ENCODE measurements around the gene VSX2.

The VSX2 gene

GRCh38 chr14:74240794-74241651, 1.8 kb downstream of the VSX2 start:
- Mint-ChIP-seq H3K27ac (no peak overlapping the region), H3K9me3 (no peaks in the 10 kb centered on the region)
- intact Hi-C loops (cut with micrococcal nuclease): no loop called here

GRCh38 chr14:74241652-74242017, 2.4 kb downstream of the VSX2 start:
- Mint-ChIP-seq H3K36me3 (ENCODE audit: low read depth) (no peaks in the 10 kb centered on the region), H3K4me3 (no peak overlapping the region), H3K27ac (no peak overlapping the region)

More at GRCh38 chr14:74240794-74241651, 1.8 kb downstream of the VSX2 start:
- H3K27me3 Mint-ChIP-seq: peaks cover 97% of the 10 kb centered on the region
- peaks cover 23% of the 10 kb centered on the region for H3K4me1 Mint-ChIP-seq (ENCODE audit: low read depth)
- H3K36me3 Mint-ChIP-seq (ENCODE audit: low read depth): no peaks in the 10 kb centered on the region
- peak overlapping the region; percentile 36 for H3K4me3 Mint-ChIP-seq

GRCh38 chr14:74242021-74242779, 3.0 kb downstream of the VSX2 start:
- no peak overlapping the region for H3K4me3 Mint-ChIP-seq
- intact Hi-C loops (cut with micrococcal nuclease): no loop called here
- no peaks in the 10 kb centered on the region for H3K36me3 Mint-ChIP-seq (ENCODE audit: low read depth)
- no peak overlapping the region for H3K27ac Mint-ChIP-seq
- H3K27me3 Mint-ChIP-seq: peaks cover 94% of the 10 kb centered on the region
- H3K4me1 Mint-ChIP-seq (ENCODE audit: low read depth): peaks cover 23% of the 10 kb centered on the region
- no peaks in the 10 kb centered on the region for H3K9me3 Mint-ChIP-seq

More at GRCh38 chr14:74241652-74242017, 2.4 kb downstream of the VSX2 start:
- Mint-ChIP-seq H3K27me3 (peaks cover 97% of the 10 kb centered on the region), H3K4me1 (ENCODE audit: low read depth) (peaks cover 23% of the 10 kb centered on the region), H3K9me3 (no peaks in the 10 kb centered on the region)
- intact Hi-C loops (cut with micrococcal nuclease): no loop called here

- H3K4me3 Mint-ChIP-seq: no peak overlapping the region
- H3K36me3 Mint-ChIP-seq (ENCODE audit: low read depth): no peaks in the 10 kb centered on the region
- peaks cover 23% of the 10 kb centered on the region for H3K4me1 Mint-ChIP-seq (ENCODE audit: low read depth)
- intact Hi-C loops (cut with micrococcal nuclease): no loop called here
- H3K27me3 Mint-ChIP-seq: peaks cover 94% of the 10 kb centered on the region
- no peak overlapping the region for H3K27ac Mint-ChIP-seq
- no peaks in the 10 kb centered on the region for H3K9me3 Mint-ChIP-seq
These were observed 3.5 kb downstream of the VSX2 start for GRCh38 chr14:74242780-74243042.

GRCh38 chr14:74243051-74243450, 3.8 kb downstream of the VSX2 start:
- intact Hi-C loops (cut with micrococcal nuclease): no loop called here
- Mint-ChIP-seq H3K4me1 (ENCODE audit: low read depth) (peaks cover 23% of the 10 kb centered on the region), H3K9me3 (no peaks in the 10 kb centered on the region), H3K27me3 (peaks cover 94% of the 10 kb centered on the region), H3K4me3 (no peak overlapping the region), H3K36me3 (ENCODE audit: low read depth) (no peaks in the 10 kb centered on the region), H3K27ac (no peak overlapping the region)

- no peaks in the 10 kb centered on the region for H3K36me3 Mint-ChIP-seq (ENCODE audit: low read depth)
- H3K9me3 Mint-ChIP-seq: no peaks in the 10 kb centered on the region
- intact Hi-C loops (cut with micrococcal nuclease): no loop called here
- peaks cover 23% of the 10 kb centered on the region for H3K4me1 Mint-ChIP-seq (ENCODE audit: low read depth)
- H3K27ac Mint-ChIP-seq: no peak overlapping the region
- peaks cover 89% of the 10 kb centered on the region for H3K27me3 Mint-ChIP-seq
- H3K4me3 Mint-ChIP-seq: no peak overlapping the region
These were observed 4.9 kb downstream of the VSX2 start for GRCh38 chr14:74244115-74244514.

- Mint-ChIP-seq H3K27me3 (peaks cover 83% of the 10 kb centered on the region), H3K27ac (no peak overlapping the region), H3K36me3 (ENCODE audit: low read depth) (no peaks in the 10 kb centered on the region), H3K4me3 (no peak overlapping the region), H3K9me3 (no peaks in the 10 kb centered on the region), H3K4me1 (ENCODE audit: low read depth) (peaks cover 20% of the 10 kb centered on the region)
- intact Hi-C loops (cut with micrococcal nuclease): no loop called here
These were observed 6.0 kb downstream of the VSX2 start for GRCh38 chr14:74245292-74245691.

- intact Hi-C loops (cut with micrococcal nuclease): no loop called here
These were observed 7.3 kb downstream of the VSX2 start for GRCh38 chr14:74246542-74246941.

GRCh38 chr14:74248017-74248416, 8.8 kb downstream of the VSX2 start:
- H3K27ac Mint-ChIP-seq: no peak overlapping the region
- no peaks in the 10 kb centered on the region for H3K36me3 Mint-ChIP-seq (ENCODE audit: low read depth)
- H3K4me1 Mint-ChIP-seq (ENCODE audit: low read depth): peaks cover 9% of the 10 kb centered on the region
- no peak overlapping the region for H3K4me3 Mint-ChIP-seq
- no peaks in the 10 kb centered on the region for H3K9me3 Mint-ChIP-seq
- peaks cover 70% of the 10 kb centered on the region for H3K27me3 Mint-ChIP-seq
- intact Hi-C loops (cut with micrococcal nuclease): no loop called here

More at GRCh38 chr14:74246542-74246941, 7.3 kb downstream of the VSX2 start:
- peaks cover 77% of the 10 kb centered on the region for H3K27me3 Mint-ChIP-seq
- H3K4me1 Mint-ChIP-seq (ENCODE audit: low read depth): peaks cover 12% of the 10 kb centered on the region
- no peaks in the 10 kb centered on the region for H3K36me3 Mint-ChIP-seq (ENCODE audit: low read depth)
- no peak overlapping the region for H3K4me3 Mint-ChIP-seq
- no peak overlapping the region for H3K27ac Mint-ChIP-seq
- H3K9me3 Mint-ChIP-seq: no peaks in the 10 kb centered on the region

- no peaks in the 10 kb centered on the region for H3K9me3 Mint-ChIP-seq
- H3K4me3 Mint-ChIP-seq: no peak overlapping the region
- intact Hi-C loops (cut with micrococcal nuclease): no loop called here
- no peaks in the 10 kb centered on the region for H3K36me3 Mint-ChIP-seq (ENCODE audit: low read depth)
- H3K27me3 Mint-ChIP-seq: peaks cover 58% of the 10 kb centered on the region
- no peak overlapping the region for H3K27ac Mint-ChIP-seq
- H3K4me1 Mint-ChIP-seq (ENCODE audit: low read depth): peaks cover 9% of the 10 kb centered on the region
These were observed 10.5 kb downstream of the VSX2 start for GRCh38 chr14:74249433-74250375.

GRCh38 chr14:74255281-74255680, 16.0 kb downstream of the VSX2 start:
- intact Hi-C loops (cut with micrococcal nuclease): no loop called here
- Mint-ChIP-seq H3K9me3 (no peaks in the 10 kb centered on the region), H3K4me1 (ENCODE audit: low read depth) (peaks cover 15% of the 10 kb centered on the region), H3K27ac (no peak overlapping the region), H3K27me3 (peaks cover 58% of the 10 kb centered on the region), H3K4me3 (no peak overlapping the region), H3K36me3 (ENCODE audit: low read depth) (no peaks in the 10 kb centered on the region)

GRCh38 chr14:74257078-74257940, 18.1 kb downstream of the VSX2 start:
- H3K4me1 Mint-ChIP-seq (ENCODE audit: low read depth): peaks cover 6% of the 10 kb centered on the region
- H3K36me3 Mint-ChIP-seq (ENCODE audit: low read depth): no peaks in the 10 kb centered on the region
- H3K27me3 Mint-ChIP-seq: peaks cover 49% of the 10 kb centered on the region
- peak overlapping the region; percentile 75 for H3K4me3 Mint-ChIP-seq
- intact Hi-C loops (cut with micrococcal nuclease): no loop called here
- H3K27ac Mint-ChIP-seq: no peak overlapping the region
- H3K9me3 Mint-ChIP-seq: no peaks in the 10 kb centered on the region

All from dendritic cell treated with granulocyte-macrophage colony-stimulating factor and Interleukin-4, amounts not matched to agents 40 ng/mL and 50 ng/mL, for 4 days (primary cell).